Common myeloid progenitor, CD34-positive (primary cell): ENCODE results near the gene IQCB1.

ENCODE experiments used
- CTCF ChIA-PET: fragments of 350-600 bp; sonication (Branson Sonifier 250); formaldehyde crosslinking; loops from one replicate; lab custom pipeline; 2021; ENCODE audit warnings: antibody characterized with exemption; lab: Charles Lee
- POLR2A ChIA-PET: fragments of 350-600 bp; sonication (Branson Sonifier 250); formaldehyde crosslinking; loops from one replicate; lab custom pipeline; 2021; ENCODE audit warnings: antibody characterized with exemption; lab: Charles Lee
- DNase-seq, 3 donors: peaks; one replicate each; pipeline versions ENCODE4 v3.0.0 to v3.0.0-alpha.2; 2013
- H3K27ac ChIP-seq, 2 experiments: 1 replicate in 1 of 2; 2 replicates in 1 of 2; pipeline ENCODE4 v1.7.0; 2013; ENCODE audit warnings: inconsistent platforms in 2 of 2, low read length in 2 of 2, mild to moderate bottlenecking in 2 of 2, low read depth in 1 of 2, moderate library complexity in 1 of 2; ENCODE audit not compliant: severe bottlenecking in 2 of 2, insufficient read depth in 1 of 2, poor library complexity in 1 of 2
- H3K27me3 ChIP-seq, 5 experiments: replicated peaks in 2 of 5; 1 replicate in 3 of 5; 2 replicates in 2 of 5; pipeline versions ENCODE4 v1.6.1 to v1.7.0; 2013; ENCODE audit warnings: low read length in 4 of 5, mild to moderate bottlenecking in 2 of 5, moderate library complexity in 2 of 5, inconsistent platforms in 1 of 5; ENCODE audit not compliant: insufficient read depth in 5 of 5, control insufficient read depth in 4 of 5
- H3K36me3 ChIP-seq, 4 experiments: 1 replicate in 2 of 4; 2 replicates in 2 of 4; pipeline versions ENCODE4 v1.6.1 to v1.7.0; 2013; ENCODE audit warnings: low read length in 3 of 4, control low read depth in 1 of 4, mild to moderate bottlenecking in 1 of 4; ENCODE audit not compliant: control insufficient read depth in 4 of 4, insufficient read depth in 4 of 4
- H3K4me1 ChIP-seq, 4 experiments: 1 replicate in 3 of 4; 2 replicates in 1 of 4; pipeline versions ENCODE4 v1.6.1 to v1.7.1; 2013; ENCODE audit warnings: low read length in 3 of 4, mild to moderate bottlenecking in 3 of 4, control low read depth in 1 of 4, inconsistent platforms in 1 of 4, moderate library complexity in 1 of 4; ENCODE audit not compliant: control insufficient read depth in 4 of 4, insufficient read depth in 4 of 4; ENCODE audit errors: control extremely low read depth in 1 of 4
- H3K4me3 ChIP-seq, 7 experiments: 1 replicate in 4 of 7; 2 replicates in 3 of 7; pipeline versions ENCODE4 v1.5.1 to v1.7.0; 2013; ENCODE audit warnings: mild to moderate bottlenecking in 7 of 7, low read length in 6 of 7, moderate library complexity in 6 of 7, inconsistent platforms in 2 of 7, low read depth in 2 of 7, control low read depth in 1 of 7; ENCODE audit not compliant: insufficient read depth in 4 of 7, control insufficient read depth in 1 of 7; ENCODE audit errors: extremely low read depth in 1 of 7
- H3K9me3 ChIP-seq, 5 experiments: 1 replicate in 4 of 5; 2 replicates in 1 of 5; pipeline versions ENCODE4 v1.6.1 to v1.7.1; 2013; ENCODE audit warnings: low read length in 4 of 5, mild to moderate bottlenecking in 2 of 5, inconsistent platforms in 1 of 5, low read depth in 1 of 5, moderate library complexity in 1 of 5; ENCODE audit not compliant: control insufficient read depth in 4 of 5, insufficient read depth in 2 of 5; ENCODE audit errors: control extremely low read depth in 1 of 5
- WGBS: methylation state at CpG from one replicate; pipeline ENCODE4 v1.1.5; 2013; ENCODE audit not compliant: insufficient coverage; 5-methylcytosine and 5-hydroxymethylcytosine counted together

The IQCB1 gene

DNA sequence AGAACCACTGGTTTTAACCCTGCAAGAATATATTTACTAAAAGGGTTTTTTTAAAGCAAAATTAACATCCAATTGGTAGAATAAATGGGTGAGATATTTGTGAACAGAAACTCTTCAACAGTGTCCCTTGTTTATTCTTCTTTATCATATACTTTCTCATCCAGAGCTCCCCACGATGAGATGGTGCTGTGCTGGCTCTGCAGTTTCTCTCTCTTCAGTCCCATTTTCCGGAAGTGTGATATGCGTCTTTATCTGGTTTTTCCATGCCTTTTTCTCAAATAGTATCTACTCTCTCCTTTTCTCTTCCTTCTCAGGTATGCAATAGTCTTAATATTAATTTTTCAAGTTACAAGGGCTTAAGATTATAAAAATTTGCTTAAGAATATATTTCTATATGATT lies 1.6 kb upstream of the IQCB1 start:
- 0% methylated on average over 1 of the region's 3 CpGs for WGBS

DNA sequence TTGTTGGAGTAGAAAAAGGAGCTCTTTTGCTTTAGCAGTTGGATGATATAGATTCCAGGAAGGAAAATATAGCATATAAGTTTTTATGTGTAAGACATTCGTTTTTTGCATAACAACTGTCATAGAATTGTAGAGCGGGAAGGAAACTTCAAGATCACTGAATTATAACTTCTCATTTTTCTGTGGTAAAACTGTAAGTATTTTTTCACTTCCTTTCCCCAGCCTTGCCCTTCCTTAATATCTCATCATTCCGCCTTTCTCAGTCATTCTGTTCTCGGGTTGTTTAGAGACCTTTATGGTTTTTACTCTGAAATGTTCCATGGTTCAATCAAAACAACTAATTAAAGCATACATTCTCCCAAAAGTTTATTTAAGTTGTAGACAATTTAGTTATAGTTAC lies 1.2 kb upstream of the IQCB1 start:
- no CpG with 5 or more reads among the region's 4 CpGs for WGBS

More for the DNA sequence above, 1.6 kb upstream of the IQCB1 start:
- peaks cover 17 to 46% (median 25%) of the 10 kb centered on the region in 4 experiments for H3K4me1 ChIP-seq
- H3K27me3 ChIP-seq, result no peaks in the 10 kb centered on the region
- ChIA-PET CTCF (no interaction called here), POLR2A (interaction anchor here (0.6 to 1.0 kb wide), 2 partner anchors 9 to 37 kb away, joined by 3 read pairs; no protein-coding TSS in a partner anchor)
- peaks cover 0 to 2% (median 0%) of the 10 kb centered on the region in 5 experiments for H3K9me3 ChIP-seq
- peaks cover 9 to 19% (median 13%) of the 10 kb centered on the region in 4 experiments for H3K36me3 ChIP-seq
- H3K4me3 ChIP-seq, result peak overlapping the region in 6 of 7 experiments; percentile 79 to 100 (median 94)
- peak in 2 of 3 donors; percentile 9 to 25 for DNase-seq
- H3K27ac ChIP-seq, result peak overlapping the region; percentile 82 to 88

DNA sequence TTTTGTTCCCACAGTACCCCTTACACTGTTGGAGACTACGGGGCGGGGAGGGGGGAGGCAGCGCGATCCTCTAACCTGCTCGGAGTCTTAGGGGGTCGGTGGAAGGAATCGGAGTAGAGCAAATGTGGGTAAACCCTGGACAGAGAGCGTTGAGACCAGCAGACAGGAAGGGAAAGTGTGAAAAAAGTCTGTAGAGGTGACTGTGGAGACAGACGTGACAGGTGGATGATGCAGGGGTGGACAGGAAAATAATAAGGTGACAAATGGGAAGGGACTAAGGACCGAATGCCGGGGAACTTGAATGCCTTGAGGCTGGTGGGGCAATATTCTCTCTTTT lies 573 bp upstream of the IQCB1 start:
- Histone ChIP-seq H3K9me3 (peaks cover 0 to 2% (median 0%) of the 10 kb centered on the region in 5 experiments), H3K27ac (peak overlapping the region; percentile 82 to 88), H3K27me3 (no peaks in the 10 kb centered on the region), H3K36me3 (peaks cover 9 to 28% (median 18%) of the 10 kb centered on the region in 4 experiments), H3K4me1 (peaks cover 17 to 48% (median 25%) of the 10 kb centered on the region in 4 experiments), H3K4me3 (peak overlapping the region; percentile 56 to 100 (median 90))
- ChIA-PET POLR2A (interaction anchor here (1.0 kb wide), 1 partner anchor 10 kb away, joined by 3 read pairs; no protein-coding TSS in a partner anchor), CTCF (no interaction called here)
- 0% methylated on average over 9 of the region's 11 CpGs for WGBS
- DNase-seq, result no peak

More for the DNA sequence above, 1.2 kb upstream of the IQCB1 start:
- H3K9me3 ChIP-seq, result peaks cover 0 to 2% (median 0%) of the 10 kb centered on the region in 5 experiments
- no peaks in the 10 kb centered on the region for H3K27me3 ChIP-seq
- ChIA-PET POLR2A (interaction anchor here (0.6 to 1.0 kb wide), 2 partner anchors 9 to 38 kb away, joined by 3 read pairs; no protein-coding TSS in a partner anchor), CTCF (no interaction called here)
- H3K27ac ChIP-seq, result peak overlapping the region; percentile 82 to 88
- H3K36me3 ChIP-seq, result peaks cover 9 to 23% (median 15%) of the 10 kb centered on the region in 4 experiments
- peak; percentile 25 to 72 (median 62) for DNase-seq
- H3K4me3 ChIP-seq, result peak overlapping the region in 6 of 7 experiments; percentile 79 to 100 (median 94)
- peaks cover 17 to 48% (median 25%) of the 10 kb centered on the region in 4 experiments for H3K4me1 ChIP-seq

DNA sequence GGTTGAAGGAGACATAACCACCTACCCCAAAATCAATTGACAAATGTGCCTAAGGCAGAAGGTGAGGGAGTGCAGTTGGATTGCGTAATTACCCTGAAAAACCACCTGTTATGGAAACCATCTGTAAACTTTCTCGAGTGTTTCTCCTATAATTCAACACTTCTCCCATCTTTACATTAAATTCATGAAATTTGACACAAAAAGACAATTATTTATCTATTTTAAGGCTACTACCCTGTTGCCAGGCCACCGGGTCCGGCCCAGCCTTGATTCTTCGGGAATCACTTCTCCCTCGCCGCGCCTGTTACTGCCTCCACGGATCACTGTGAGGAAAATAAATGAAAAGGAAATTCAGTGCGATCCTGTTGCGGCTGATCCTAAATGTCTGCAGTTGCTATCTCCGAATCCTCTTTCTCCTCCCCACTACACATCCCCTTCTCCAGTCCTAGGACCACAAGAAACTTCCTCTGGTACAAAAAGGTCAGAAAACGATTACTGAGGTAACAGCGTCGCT lies 646 bp downstream of the IQCB1 start:
- H3K9me3 ChIP-seq, result no peaks in the 10 kb centered on the region
- 14% methylated on average over 15 of the region's 15 CpGs for WGBS
- H3K27me3 ChIP-seq, result no peaks in the 10 kb centered on the region
- POLR2A ChIA-PET, result no interaction called here
- H3K4me3 ChIP-seq, result peak overlapping the region; percentile 58 to 100 (median 90)
- H3K4me1 ChIP-seq, result peaks cover 17 to 48% (median 27%) of the 10 kb centered on the region in 4 experiments
- H3K27ac ChIP-seq, result peak overlapping the region; percentile 82 to 93
- DNase-seq, result peak in 2 of 3 donors; percentile 49 to 52
- peaks cover 12 to 32% (median 15%) of the 10 kb centered on the region in 4 experiments for H3K36me3 ChIP-seq
- CTCF ChIA-PET, result no interaction called here

- DNase-seq, result peak in 1 of 3 donors; percentile 14
- H3K4me3 ChIP-seq, result no peak overlapping the region
- peaks cover 34 to 91% (median 61%) of the 10 kb centered on the region in 4 experiments for H3K36me3 ChIP-seq
- POLR2A ChIA-PET, result no interaction called here
- H3K27ac ChIP-seq, result no peak overlapping the region
- no peaks in the 10 kb centered on the region for H3K27me3 ChIP-seq
- 100% methylated on average over 1 of the region's 1 CpG for WGBS
- CTCF ChIA-PET, result no interaction called here
- H3K4me1 ChIP-seq, result peaks cover 0 to 4% (median under 1%) of the 10 kb centered on the region in 4 experiments
- H3K9me3 ChIP-seq, result peaks cover 0 to 34% (median 6%) of the 10 kb centered on the region in 5 experiments
Measured at GRCh38 chr3:121822973-121823372, 11.9 kb downstream of the IQCB1 start.

DNA sequence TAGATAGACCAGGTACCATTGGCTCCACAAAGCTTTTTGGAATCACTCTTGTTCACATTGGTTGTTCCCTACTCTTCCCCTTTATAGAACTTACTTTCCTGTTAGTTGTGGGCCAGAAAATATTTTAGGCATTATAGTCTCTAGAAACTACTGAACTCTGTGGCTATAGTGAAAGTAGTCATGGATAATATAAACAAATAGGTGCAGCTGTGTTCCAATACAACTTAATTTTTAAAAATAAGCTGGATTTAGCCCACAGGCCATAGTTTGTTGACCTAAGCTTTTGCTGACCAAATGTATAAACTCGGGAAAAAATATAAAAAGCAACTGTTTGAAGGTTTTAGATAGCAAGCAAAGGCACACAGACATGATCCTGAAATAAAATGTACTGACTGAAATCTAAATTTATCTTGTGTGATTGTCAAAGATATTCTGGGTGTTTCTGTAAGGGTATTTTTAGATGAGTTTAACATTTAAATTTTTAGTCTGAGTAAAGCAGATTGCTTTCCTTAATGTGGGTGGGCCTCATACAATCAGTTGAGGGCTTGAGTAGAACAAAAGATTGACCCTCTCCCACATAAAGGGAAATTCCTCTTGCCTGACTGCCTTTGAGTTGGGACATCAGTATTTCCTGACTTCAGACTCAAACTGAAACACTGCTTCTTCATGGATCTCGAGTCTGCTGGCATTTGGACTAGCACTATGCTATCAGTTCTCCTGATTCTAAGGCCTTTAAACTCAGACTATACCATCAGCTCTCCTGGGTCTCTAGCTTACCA lies 13.2 kb downstream of the IQCB1 start:
- Histone ChIP-seq H3K27me3 (no peaks in the 10 kb centered on the region), H3K9me3 (peaks cover 0 to 41% (median 6%) of the 10 kb centered on the region in 5 experiments), H3K4me1 (peaks cover 0 to 9% (median 2%) of the 10 kb centered on the region in 4 experiments), H3K4me3 (no peak overlapping the region), H3K27ac (no peak overlapping the region), H3K36me3 (peaks cover 36 to 91% (median 59%) of the 10 kb centered on the region in 4 experiments)
- no peak for DNase-seq
- CTCF ChIA-PET, result no interaction called here
- WGBS, result 100% methylated on average over 1 of the region's 2 CpGs
- POLR2A ChIA-PET, result no interaction called here
